ENCODE results near the gene ACSS2.
A peak's percentile ranks its signal among the peaks of the same experiment; 100 is the strongest.

Gene ACSS2

GRCh38 chr20:34849778-34850177 lies 26.6 kb upstream of the ACSS2 start:
- no peak for DNase-seq (ENCODE audit: low read depth)
- no peak overlapping the region for H3K4me3 ChIP-seq (ENCODE audit: low read length)
- TF ChIP-seq, protein P1, sequence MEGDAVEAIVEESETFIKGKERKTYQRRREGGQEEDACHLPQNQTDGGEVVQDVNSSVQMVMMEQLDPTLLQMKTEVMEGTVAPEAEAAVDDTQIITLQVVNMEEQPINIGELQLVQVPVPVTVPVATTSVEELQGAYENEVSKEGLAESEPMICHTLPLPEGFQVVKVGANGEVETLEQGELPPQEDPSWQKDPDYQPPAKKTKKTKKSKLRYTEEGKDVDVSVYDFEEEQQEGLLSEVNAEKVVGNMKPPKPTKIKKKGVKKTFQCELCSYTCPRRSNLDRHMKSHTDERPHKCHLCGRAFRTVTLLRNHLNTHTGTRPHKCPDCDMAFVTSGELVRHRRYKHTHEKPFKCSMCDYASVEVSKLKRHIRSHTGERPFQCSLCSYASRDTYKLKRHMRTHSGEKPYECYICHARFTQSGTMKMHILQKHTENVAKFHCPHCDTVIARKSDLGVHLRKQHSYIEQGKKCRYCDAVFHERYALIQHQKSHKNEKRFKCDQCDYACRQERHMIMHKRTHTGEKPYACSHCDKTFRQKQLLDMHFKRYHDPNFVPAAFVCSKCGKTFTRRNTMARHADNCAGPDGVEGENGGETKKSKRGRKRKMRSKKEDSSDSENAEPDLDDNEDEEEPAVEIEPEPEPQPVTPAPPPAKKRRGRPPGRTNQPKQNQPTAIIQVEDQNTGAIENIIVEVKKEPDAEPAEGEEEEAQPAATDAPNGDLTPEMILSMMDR (IDR thresholded peaks at IDR 0.05; ENCODE audit: insufficient read depth, low read depth, low read length, missing control alignments): no peak

- no peak overlapping the region for H3K4me3 ChIP-seq (ENCODE audit: low read length)
- TF ChIP-seq, protein P1 (IDR thresholded peaks at IDR 0.05; ENCODE audit: insufficient read depth, low read depth, low read length, missing control alignments): no peak
- DNase-seq (ENCODE audit: low read depth): no peak
These were observed 25.4 kb upstream of the ACSS2 start for GRCh38 chr20:34850969-34851368.

DNA sequence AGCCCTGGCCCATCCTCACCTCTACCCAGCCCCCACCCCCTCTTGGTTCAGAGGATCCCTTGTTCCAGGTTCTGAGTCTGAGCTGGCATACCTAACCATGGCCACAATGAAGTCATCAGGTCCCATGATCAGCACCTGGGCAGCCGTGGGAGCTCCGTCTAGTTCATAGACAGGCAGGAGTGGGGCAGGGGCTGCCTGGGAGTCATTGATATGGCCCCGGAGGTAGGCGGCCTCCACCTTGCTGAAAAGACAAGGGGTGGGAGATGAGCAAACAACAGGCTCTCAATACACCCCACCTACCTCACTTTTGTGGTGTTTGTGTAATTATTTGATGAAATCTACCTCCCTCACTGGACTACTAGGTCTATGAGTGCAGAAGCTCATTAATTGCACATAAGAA lies 24.1 kb upstream of the ACSS2 start:
- TF ChIP-seq, protein P1 (IDR thresholded peaks at IDR 0.05; ENCODE audit: insufficient read depth, low read depth, low read length, missing control alignments): no peak
- no peak overlapping the region for H3K4me3 ChIP-seq (ENCODE audit: low read length)
- no peak for DNase-seq (ENCODE audit: low read depth)

GRCh38 chr20:34859367-34859766 lies 17.0 kb upstream of the ACSS2 start:
- DNase-seq (ENCODE audit: low read depth): no peak
- no peak overlapping the region for H3K4me3 ChIP-seq (ENCODE audit: low read length)
- TF ChIP-seq, protein P1 (IDR thresholded peaks at IDR 0.05; ENCODE audit: insufficient read depth, low read depth, low read length, missing control alignments): no peak

DNA sequence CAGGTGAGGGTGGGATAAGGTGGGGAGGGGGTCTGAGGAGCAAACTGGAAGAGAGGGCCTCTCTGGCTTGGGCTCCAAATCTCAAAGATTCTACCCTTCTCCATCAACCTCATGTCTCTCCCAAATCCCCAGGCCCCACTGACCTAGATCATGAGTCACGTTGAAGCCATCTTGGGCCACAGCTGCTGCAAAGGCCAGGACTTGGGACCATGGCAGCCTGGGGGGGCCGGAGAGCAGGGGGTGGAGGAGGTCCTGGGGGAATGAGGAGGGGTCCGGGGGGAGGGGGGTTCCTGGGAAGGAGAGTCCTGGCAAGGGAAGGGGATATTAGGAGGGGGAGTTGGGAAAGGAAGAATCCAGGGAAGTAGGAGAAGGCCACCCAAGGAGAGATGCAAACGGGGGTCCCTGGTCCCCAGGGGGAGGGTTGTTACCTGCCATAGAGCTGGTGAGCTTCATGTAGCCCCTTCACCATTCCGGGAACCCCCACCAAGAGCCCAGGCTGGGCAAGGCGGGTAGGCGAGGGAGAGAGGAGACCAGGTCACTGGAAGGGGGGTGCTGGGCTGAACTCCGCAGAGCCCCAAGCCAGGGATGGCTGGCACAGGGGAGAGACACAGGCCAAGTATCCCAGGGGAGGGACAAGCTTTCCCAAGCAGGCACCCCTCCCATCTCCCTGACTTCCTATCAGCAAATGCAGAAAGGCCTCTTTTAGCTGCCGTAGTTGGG lies 16.4 kb upstream of the ACSS2 start:
- H3K4me3 ChIP-seq (ENCODE audit: low read length): no peak overlapping the region
- TF ChIP-seq, protein P1 (IDR thresholded peaks at IDR 0.05; ENCODE audit: insufficient read depth, low read depth, low read length, missing control alignments): no peak
- no peak for DNase-seq (ENCODE audit: low read depth)

- peak; percentile 48 for DNase-seq (ENCODE audit: low read depth)
- TF ChIP-seq, protein P1 (IDR thresholded peaks at IDR 0.05; ENCODE audit: insufficient read depth, low read depth, low read length, missing control alignments): no peak
- H3K4me3 ChIP-seq (ENCODE audit: low read length): no peak overlapping the region
These were observed 14.9 kb upstream of the ACSS2 start for GRCh38 chr20:34861386-34862084.

All from epithelial cell of esophagus (primary cell).